ENCODE measurements around the gene RFT1. TPM values are rescaled to one million over a fixed set of nuclear protein-coding genes. Genes with fewer than 3 reads are reported as not detected.

The RFT1 gene
- total and polyA plus RNA-seq, 2 of the 13 experiments (the other 11 are each of a cell fraction or from before 2014, with no cell fraction given), result 23.2 to 37.0 TPM

- no peak for TF ChIP-seq ZNF230 (CRISPR knock-in tag; IDR thresholded peaks at IDR 0.05)
- TF ChIP-seq SRF (IDR thresholded peaks at IDR 0.05; ENCODE audit: low read depth, low read length), result no peak
- TF ChIP-seq PLSCR1 (CRISPR knock-in tag; IDR thresholded peaks at IDR 0.05; ENCODE audit: borderline replicate concordance), result no peak
- no peak for TF ChIP-seq ZKSCAN1 (IDR thresholded peaks at IDR 0.05; ENCODE audit: low read length)
- TF ChIP-seq NBN (conservative IDR thresholded peaks at IDR 0.05), result no peak
- TF ChIP-seq REPIN1 (CRISPR knock-in tag; IDR thresholded peaks at IDR 0.05; ENCODE audit: borderline replicate concordance, low read depth), result no peak
- TF ChIP-seq ZBTB44 (CRISPR knock-in tag; IDR thresholded peaks at IDR 0.05), result no peak
- TF ChIP-seq ZNF574 (CRISPR knock-in tag; IDR thresholded peaks at IDR 0.05), result no peak
- TF ChIP-seq KLF9 (CRISPR knock-in tag; IDR thresholded peaks at IDR 0.05; ENCODE audit: low read depth), result no peak
- no peak for TF ChIP-seq AFF4 (CRISPR knock-in tag; IDR thresholded peaks at IDR 0.05)
- no peak for TF ChIP-seq E2F1 (CRISPR knock-in tag; IDR thresholded peaks at IDR 0.05)
- TF ChIP-seq ZNF317 (CRISPR knock-in tag; IDR thresholded peaks at IDR 0.05), result no peak
- no peak for TF ChIP-seq TEAD3 (CRISPR knock-in tag; optimal IDR thresholded peaks at IDR 0.05; ENCODE audit: borderline replicate concordance)
- peak; percentile 59; the same call in 1 of the 2 replicates for TF ChIP-seq GABPB1 (CRISPR knock-in tag; IDR thresholded peaks at IDR 0.05)
- no peak for TF ChIP-seq PAXIP1 (CRISPR knock-in tag; conservative IDR thresholded peaks at IDR 0.05)
Measured at GRCh38 chr3:53160660-53161449, 30.6 kb upstream of the RFT1 start, which contains the start of gene PRKCD (continued).
